Islet of Langerhans (tissue), 1 donor: Measurements from ENCODE around the gene CYP2J2.
"Not testable (repeated sequence)": the region's sequence is repeated elsewhere in the genome, so short reads cannot be mapped to it uniquely, and the experiment has no call there.

Experiments used
- FAIRE-seq: peaks from one replicate; lab custom pipeline; 2011; peaks lifted over from hg19 to GRCh38; lab: Jason Lieb, UNC

Gene CYP2J2

DNA sequence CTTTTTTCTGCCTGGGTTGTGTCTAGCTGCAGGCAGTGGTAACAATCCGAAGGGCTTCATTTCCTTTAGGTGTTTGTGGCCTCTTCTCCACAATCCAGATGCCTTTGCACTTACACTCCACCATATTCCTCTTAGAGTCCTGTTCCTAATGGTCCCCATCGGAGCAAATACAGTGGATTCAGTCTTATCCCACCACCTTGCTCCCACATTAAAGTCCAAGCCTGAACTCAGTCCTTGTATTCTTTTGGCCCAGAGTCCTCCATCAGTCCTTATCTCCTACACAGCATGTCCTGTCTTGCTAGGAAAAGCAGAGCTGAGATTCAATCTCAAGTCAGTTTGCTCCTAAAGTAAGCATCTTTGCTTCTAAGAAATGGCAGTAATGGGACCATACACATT is 8.8 kb downstream of the CYP2J2 start:
- FAIRE-seq = no peak

- FAIRE-seq = no peak
Measured at GRCh38 chr1:59917026-59917784, 9.4 kb downstream of the CYP2J2 start.

DNA sequence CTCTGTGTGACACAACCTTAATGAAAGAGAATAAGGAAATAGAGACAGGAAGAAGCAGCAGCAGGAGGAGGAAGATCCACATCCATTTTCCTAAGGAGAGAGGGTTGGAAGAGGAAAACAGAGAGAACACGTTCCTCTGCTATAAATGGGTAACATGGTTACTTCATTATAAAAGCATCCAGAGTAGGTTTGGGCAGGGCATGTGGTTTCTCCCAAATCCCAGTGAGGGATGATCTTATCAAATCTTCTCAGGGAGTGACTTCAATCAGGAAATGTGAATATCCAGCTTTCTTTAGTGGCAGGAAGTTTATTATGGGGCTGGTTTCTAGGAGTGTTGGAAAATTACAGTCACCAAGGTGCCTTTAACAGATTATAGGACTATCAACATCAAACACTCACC is 11.1 kb downstream of the CYP2J2 start:
- no peak for FAIRE-seq

DNA sequence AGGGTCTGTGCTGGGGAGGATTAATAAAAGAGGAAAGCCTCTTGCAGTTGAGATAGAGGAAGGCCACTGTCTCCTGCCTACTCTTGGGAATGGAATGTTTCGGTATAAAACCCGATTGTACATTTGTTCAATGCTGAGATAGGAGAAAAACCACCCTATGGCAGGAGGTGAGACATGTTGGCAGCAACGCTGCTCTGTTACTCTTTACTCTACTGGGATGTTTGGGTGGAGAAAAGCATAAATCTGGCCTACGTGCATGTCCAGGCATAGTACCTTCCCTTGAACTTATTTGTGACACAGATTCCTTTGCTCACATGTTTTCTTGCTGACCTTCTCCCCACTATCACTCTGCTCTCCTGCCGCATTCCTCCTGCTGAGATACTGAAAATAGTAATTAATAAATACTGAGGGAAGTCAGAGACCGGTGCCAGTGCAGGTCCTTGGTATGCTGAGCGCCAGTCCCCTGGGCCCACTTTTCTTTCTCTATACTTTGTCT is 11.7 kb downstream of the CYP2J2 start:
- FAIRE-seq = not testable (repeated sequence)

DNA sequence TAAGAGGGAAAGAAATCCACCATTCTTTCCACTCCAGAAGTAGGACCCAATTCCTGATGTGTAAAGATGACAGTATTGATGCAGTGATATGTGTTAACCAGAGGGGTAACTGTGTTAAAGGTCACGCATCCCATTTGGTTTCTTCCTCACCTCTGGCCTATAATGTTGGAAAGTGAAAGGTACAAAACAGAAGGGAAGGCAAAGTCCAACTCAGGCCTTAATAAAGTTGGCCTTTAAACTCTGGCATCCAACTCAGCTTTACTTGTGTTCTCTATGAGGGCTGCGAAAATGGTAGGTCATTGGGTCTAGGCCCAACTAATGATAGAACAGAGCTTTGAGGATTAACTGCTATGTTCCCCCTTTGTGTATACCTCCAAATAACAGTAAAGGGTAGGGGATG is 17.9 kb downstream of the CYP2J2 start:
- no peak for FAIRE-seq

- FAIRE-seq = no peak
Measured at GRCh38 chr1:59908084-59908483, 18.5 kb downstream of the CYP2J2 start.

GRCh38 chr1:59906931-59907330 is 19.6 kb downstream of the CYP2J2 start:
- no peak for FAIRE-seq

GRCh38 chr1:59903141-59903754 is 23.3 kb downstream of the CYP2J2 start:
- peak; percentile 71 for FAIRE-seq

- no peak for FAIRE-seq
Measured at GRCh38 chr1:59901770-59902388, 24.7 kb downstream of the CYP2J2 start.

DNA sequence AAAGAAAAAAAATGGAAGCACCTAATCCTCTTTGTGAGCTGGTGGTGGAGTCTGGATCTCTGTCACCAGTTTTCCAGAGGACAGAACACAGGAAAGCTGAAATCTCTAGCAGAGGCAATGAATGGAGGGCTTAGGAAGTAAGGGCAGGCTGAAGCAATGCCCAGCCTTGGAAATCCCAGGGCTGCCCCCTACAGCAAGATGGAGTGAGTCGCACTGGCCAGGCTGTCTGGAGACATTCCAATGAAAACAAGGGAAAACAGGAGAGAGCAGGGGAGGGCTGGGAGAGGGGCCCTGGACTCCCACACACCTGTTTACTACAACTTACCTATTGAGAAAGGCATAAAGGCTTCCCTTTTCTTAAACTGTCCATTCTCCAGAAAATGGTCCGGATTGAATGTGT is 25.9 kb downstream of the CYP2J2 start:
- FAIRE-seq = no peak

- no peak for FAIRE-seq
Measured at GRCh38 chr1:59898927-59899326, 27.6 kb downstream of the CYP2J2 start.

DNA sequence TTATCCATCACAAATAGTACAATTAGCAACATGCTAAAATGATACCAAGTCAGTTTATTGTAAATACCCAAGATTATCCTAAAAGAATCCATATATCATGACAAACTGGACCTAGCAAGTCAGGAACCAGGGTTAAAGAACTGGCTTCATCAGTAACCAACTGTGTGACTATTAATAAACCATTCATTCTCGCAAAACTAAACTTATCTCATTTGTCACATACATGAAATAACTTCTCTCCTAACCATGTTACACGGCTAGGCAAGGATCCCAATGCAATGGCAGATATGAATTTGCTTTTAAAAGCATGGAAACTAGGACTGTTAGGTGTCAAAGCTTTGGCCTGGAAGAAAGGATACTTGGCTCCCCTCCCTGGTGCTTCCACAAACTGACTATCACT is 29.4 kb downstream of the CYP2J2 start:
- FAIRE-seq = no peak

DNA sequence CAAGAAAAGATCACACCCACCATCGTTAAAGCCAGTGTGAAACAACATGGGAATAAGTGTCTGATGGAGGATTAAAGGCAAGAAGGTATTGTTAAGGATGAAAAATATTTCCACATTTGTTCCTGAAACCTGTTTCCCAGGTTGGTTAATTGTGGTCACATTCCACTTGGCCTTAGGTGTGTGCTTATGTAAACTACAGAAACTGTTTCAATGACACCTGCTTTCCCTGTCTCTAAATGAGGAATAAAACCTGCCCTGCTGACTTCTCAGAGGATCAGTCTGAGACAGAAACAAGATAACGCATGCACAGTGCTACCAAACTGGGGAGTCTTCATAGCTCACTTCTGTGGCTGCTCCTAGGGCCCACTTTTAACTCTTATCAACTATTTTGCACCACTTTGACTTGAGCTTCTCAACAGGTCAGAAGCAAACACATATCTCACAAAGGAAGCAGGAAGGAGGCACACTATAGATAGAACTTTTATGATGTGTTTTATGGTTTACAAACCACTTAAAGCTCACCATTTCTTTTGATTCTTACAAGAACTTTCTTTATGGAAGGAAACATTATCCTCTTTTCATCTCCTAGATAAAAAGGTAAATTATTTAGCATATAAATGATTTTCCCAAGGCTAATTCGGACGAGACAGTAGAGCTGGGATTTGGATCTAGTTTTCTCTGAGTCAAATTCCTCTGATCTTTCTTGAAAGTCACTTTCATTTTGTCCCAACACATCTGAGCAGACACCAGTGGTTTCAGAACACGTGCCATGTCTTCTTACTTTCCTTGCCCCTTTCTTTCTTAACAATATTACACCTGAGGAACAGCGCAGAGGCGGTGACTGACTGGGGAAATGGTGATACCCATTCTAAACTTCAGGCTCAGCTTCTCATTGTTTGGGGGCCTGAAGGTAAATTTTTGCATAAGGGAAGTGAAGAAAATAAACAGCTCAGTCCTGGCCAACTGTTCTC is 33.4 kb downstream of the CYP2J2 start:
- no peak for FAIRE-seq

- FAIRE-seq = no peak
Measured at GRCh38 chr1:59885160-59885832, 41.3 kb downstream of the CYP2J2 start.

DNA sequence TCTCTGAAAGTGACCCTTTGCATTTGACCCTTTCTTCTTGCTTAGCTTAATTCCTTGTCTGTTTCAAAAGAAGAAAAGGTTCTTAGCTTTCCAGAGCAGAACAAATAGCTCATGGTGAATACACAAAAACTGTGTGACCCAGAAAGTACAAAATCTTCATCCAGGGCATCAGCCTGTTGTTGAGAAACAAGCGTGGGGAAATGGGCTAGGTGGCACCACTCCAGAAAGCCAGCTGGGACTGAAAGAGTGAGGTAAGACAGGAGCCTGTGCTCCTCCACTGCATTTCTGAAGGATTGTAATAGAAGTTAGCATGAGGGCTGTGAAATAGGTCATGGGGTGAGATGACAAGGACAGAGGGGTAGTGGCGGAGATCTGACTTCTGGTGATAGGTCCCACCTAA is 45.8 kb downstream of the CYP2J2 start:
- no peak for FAIRE-seq

GRCh38 chr1:59879996-59880505 is 46.5 kb downstream of the CYP2J2 start:
- peak; percentile 21 for FAIRE-seq

- no peak for FAIRE-seq
Measured at GRCh38 chr1:59879574-59879973, 47.0 kb downstream of the CYP2J2 start.

DNA sequence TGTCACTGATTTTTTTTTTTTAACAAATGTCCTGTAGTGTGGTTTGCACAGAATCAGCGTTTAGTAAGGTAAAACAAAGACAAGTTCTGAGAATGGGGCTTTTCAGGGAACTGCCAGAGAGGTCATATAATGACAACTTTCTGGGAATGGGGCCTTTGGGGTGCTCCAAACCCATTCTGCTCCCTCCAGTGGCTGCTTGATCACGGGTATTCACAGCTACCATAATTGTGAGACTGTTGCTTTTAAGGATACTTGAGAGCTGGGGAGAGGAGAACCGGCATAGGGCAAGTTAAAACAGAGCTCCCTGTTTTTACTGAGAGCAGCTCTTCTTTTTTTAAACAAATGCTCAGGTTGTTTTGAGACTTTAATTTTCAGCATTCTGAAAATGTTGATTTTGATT is 48.2 kb downstream of the CYP2J2 start:
- no peak for FAIRE-seq

DNA sequence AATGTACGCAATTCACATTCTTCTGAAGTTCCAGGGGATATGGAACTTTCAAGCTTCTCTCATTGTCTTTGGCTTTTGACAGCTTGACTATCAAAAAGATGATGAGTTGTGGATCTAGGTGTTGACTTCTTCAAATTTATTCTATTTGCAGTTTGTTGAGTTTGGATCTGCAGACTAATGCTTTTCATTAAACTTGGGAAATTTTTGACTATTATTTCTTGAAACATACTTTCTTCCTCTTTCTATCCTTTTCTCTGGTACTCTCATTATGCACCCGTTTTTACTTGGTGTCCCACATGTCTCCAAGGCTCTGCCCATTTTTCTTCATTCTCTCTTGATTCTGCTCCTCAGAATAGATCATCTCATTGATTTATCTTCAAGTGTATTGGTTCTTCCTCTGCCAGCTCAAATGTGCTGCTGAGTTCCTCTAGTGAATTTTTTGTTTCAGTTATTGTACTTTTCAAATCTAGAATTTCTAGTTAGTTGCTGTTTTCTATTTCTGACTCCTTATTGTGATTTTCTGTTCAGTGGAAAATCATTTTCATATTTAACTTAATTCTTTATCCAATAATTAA is 49.4 kb downstream of the CYP2J2 start:
- FAIRE-seq = no peak

DNA sequence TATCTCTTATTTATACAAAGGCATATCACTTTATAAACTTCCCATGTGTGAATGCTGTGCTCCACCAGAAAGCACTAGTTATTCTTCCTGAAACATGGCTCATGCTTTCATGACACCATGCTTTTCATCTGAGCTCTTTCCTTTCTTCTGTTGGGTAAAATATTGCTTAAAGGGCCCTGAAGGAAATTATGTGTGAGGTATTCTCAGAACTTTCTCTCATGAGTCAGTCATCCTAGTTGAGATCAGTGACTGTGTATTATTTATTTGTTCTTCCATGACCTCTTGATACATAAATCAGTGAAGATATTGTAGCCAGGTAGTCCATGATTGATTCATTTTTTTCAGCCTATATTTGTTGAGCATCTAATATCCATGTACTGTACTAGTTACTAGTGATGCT is 54.8 kb downstream of the CYP2J2 start:
- FAIRE-seq = no peak

DNA sequence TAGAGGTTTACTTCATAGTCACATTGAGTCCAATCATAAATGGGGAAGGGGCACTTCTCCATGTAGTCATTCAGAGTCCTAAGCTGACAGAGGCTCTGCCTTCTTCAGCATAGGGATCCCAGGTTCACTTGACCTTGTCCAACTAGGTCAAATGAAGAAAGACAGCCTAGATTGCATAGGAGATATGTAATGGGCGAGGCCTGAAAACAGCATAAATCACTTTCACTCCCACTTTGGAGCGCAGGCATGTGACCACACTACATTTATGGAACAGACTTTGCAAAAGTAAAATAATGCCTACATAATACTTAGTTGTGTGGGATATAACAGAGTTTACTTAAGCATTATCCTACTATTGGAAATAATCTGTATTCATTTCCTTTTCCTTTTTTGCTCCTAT is 60.1 kb downstream of the CYP2J2 start:
- FAIRE-seq = no peak
